ENCODE measurements around the gene CALML5. TPM values are rescaled to one million over a fixed set of nuclear protein-coding genes. Genes with fewer than 3 reads are reported as not detected.
A peak's percentile ranks its signal among the peaks of the same experiment; 100 is the strongest.

Gene CALML5
- total RNA-seq, result not detected

- H3K9me3 ChIP-seq, result no peaks in the 10 kb centered on the region
- TF ChIP-seq POLR2A (IDR thresholded peaks at IDR 0.05) (no peak), CTCF (IDR thresholded peaks at IDR 0.05) (no peak)
Observed at GRCh38 chr10:5499493-5500140, at the start of gene CALML5. CALML5 (minus strand) TSS chr10:5499570; CDS start chr10:5499438, 132 bp downstream.

GRCh38 chr10:5547931-5548660 lies 48.7 kb upstream of the CALML5 start:
- TF ChIP-seq CTCF (IDR thresholded peaks at IDR 0.05), result no peak
- no peak for TF ChIP-seq POLR2A (IDR thresholded peaks at IDR 0.05)
- peak in 1 of 3 donors; percentile 66 for DNase-seq
- no peaks in the 10 kb centered on the region for H3K9me3 ChIP-seq
- H3K36me3 ChIP-seq, result no peaks in the 10 kb centered on the region
- no peaks in the 10 kb centered on the region for H3K27me3 ChIP-seq
- peaks cover 0 to 65% (median 12%) of the 10 kb centered on the region in 4 donors for H3K4me1 ChIP-seq
- H3K27ac ChIP-seq, result peak overlapping the region in 3 of 4 donors; percentile 86 to 97 (median 96)
- peak overlapping the region in 2 of 4 donors; percentile 27 to 31 for H3K4me3 ChIP-seq

More at GRCh38 chr10:5499493-5500140, at the start of gene CALML5:
- peak in 1 of 3 donors; percentile 32 for DNase-seq
- no peak within 1 kb of the TSS for H3K4me3 ChIP-seq
- H3K27me3 ChIP-seq, result no peaks in the 10 kb centered on the region
- H3K4me1 ChIP-seq, result peaks cover 0 to 19% (median 0%) of the 10 kb centered on the region in 4 donors
- no peaks in the 10 kb centered on the region for H3K36me3 ChIP-seq
- no peak within 1 kb of the TSS for H3K27ac ChIP-seq

GRCh38 chr10:5547681-5547930 lies 48.2 kb upstream of the CALML5 start:
- DNase-seq, result no peak
- Histone ChIP-seq H3K36me3 (no peaks in the 10 kb centered on the region), H3K27me3 (no peaks in the 10 kb centered on the region), H3K4me1 (peaks cover 0 to 62% (median 12%) of the 10 kb centered on the region in 4 donors), H3K27ac (peak overlapping the region in 3 of 4 donors; percentile 86 to 97 (median 96)), H3K9me3 (no peaks in the 10 kb centered on the region), H3K4me3 (peak overlapping the region in 2 of 4 donors; percentile 27 to 31)
- TF ChIP-seq POLR2A (IDR thresholded peaks at IDR 0.05) (no peak), CTCF (IDR thresholded peaks at IDR 0.05) (no peak)

GRCh38 chr10:5546891-5547680 lies 47.7 kb upstream of the CALML5 start:
- Histone ChIP-seq H3K4me1 (peaks cover 0 to 58% (median 12%) of the 10 kb centered on the region in 4 donors), H3K27me3 (no peaks in the 10 kb centered on the region), H3K36me3 (no peaks in the 10 kb centered on the region), H3K27ac (peak overlapping the region in 3 of 4 donors; percentile 86 to 97 (median 96)), H3K9me3 (no peaks in the 10 kb centered on the region), H3K4me3 (peak overlapping the region in 2 of 4 donors; percentile 22 to 27)
- TF ChIP-seq CTCF (IDR thresholded peaks at IDR 0.05) (no peak), POLR2A (IDR thresholded peaks at IDR 0.05) (peak; percentile 9 to 74)
- peak in 2 of 3 donors; percentile 84 to 90 for DNase-seq

Data from Peyer's patch (tissue), 4 donors.